Measurements from ENCODE around the gene GLOD5. TPM values are rescaled to one million over a fixed set of nuclear protein-coding genes. Genes with fewer than 3 reads are reported as not detected.

GLOD5 gene
- total and polyA plus RNA-seq, 2 of the 8 experiments (the other 6 are each of a cell fraction or from before 2014, with no cell fraction given) = 0.18 TPM; not detected in 1

DNA sequence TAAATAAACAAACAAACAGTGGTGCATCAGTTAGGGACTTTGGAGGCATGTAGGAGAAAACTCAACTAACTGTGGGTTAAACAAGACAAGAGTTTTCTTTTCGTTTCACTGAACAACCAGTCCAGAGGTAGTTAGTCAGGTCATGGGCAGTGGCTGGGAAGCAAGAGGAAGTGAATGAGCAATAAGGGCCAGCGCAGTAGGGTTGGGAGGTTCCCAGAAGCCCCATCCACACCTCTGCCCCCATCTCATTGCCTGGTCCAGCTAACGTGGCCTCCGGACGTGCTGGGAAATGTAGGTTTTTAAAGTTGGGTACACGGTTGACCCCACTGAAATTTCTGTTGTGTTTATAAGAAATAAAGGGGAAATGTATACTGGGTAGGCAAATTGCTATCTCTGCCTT lies 8.7 kb downstream of the GLOD5 start:
- H3K27me3 ChIP-seq (replicated peaks in 1 of 4; ENCODE audit: control insufficient read depth in 3 of 4, extremely low read depth in 1 of 4, insufficient read depth in 3 of 4, low read length in 3 of 4) = no peaks in the 10 kb centered on the region
- H3K4me3 ChIP-seq (ENCODE audit: extremely low read depth in 1 of 4, insufficient read depth in 2 of 4, low read depth in 3 of 4, low read length in 4 of 4) = no peak overlapping the region
- H3K79me1 ChIP-seq (ENCODE audit: low read depth, low read length) = no peaks in the 10 kb centered on the region
- H2BK12ac ChIP-seq (ENCODE audit: low read depth, low read length) = no peak overlapping the region
- DNase-seq (ENCODE audit: low read depth in 1 of 2, low spot score in 2 of 2) = no peak
- H4K91ac ChIP-seq (replicated peaks; ENCODE audit: insufficient read length, low read length) = no peak overlapping the region
- no peaks in the 10 kb centered on the region for H3K36me3 ChIP-seq (ENCODE audit: control insufficient read depth in 2 of 4, insufficient read depth in 4 of 4, low read length in 3 of 4)
- H3K18ac ChIP-seq (ENCODE audit: extremely low read depth, low read length) = no peak overlapping the region
- no peak overlapping the region for H2BK20ac ChIP-seq (ENCODE audit: low read length)
- 94% methylated on average over 6 of the region's 6 CpGs; no CpG with 5 or more reads in 1 of the 2 experiments for WGBS, 2 experiments (ENCODE audit: extremely low coverage in 1 of 2, insufficient coverage in 1 of 2, insufficient read length in 1 of 2, insufficient replicate concordance in 2 of 2, low coverage in 1 of 2, low lambda C conversion rate in 2 of 2, missing lambda C conversion rate in 1 of 2)
- no peak overlapping the region for H3K4me2 ChIP-seq (ENCODE audit: insufficient read depth in 1 of 2, low read depth in 2 of 2, low read length in 2 of 2)
- no peak overlapping the region for H3K14ac ChIP-seq (ENCODE audit: insufficient read length)
- H3K9ac ChIP-seq (replicated peaks in 1 of 4; ENCODE audit: extremely low read depth in 1 of 4, low read depth in 3 of 4, low read length in 3 of 4) = no peak overlapping the region
- no peak overlapping the region for H3K27ac ChIP-seq (ENCODE audit: low read depth, low read length)
- H2AFZ ChIP-seq (ENCODE audit: low read length) = no peak overlapping the region
- H3K4me1 ChIP-seq (replicated peaks in 1 of 4; ENCODE audit: control insufficient read depth in 3 of 4, insufficient read depth in 4 of 4, low read length in 3 of 4) = no peaks in the 10 kb centered on the region
- H2AK5ac ChIP-seq (ENCODE audit: low read depth, low read length) = no peak overlapping the region
- H3K9me3 ChIP-seq (ENCODE audit: insufficient read depth in 2 of 2, low read depth in 1 of 2, low read length in 1 of 2) = no peaks in the 10 kb centered on the region
- POLR2A ChIA-PET (ENCODE audit: partially characterized antibody) = no interaction called here
- H3K4ac ChIP-seq (replicated peaks; ENCODE audit: insufficient read length, low read depth, low read length) = no peak overlapping the region
- FAIRE-seq = no peak
- H4K8ac ChIP-seq (ENCODE audit: extremely low read depth, insufficient read depth, low read length) = no peak overlapping the region
- H4K20me1 ChIP-seq (replicated peaks in 1 of 2; ENCODE audit: control insufficient read depth in 1 of 2, insufficient read depth in 2 of 2, low read length in 2 of 2) = no peaks in the 10 kb centered on the region
- H3K79me2 ChIP-seq (ENCODE audit: control insufficient read depth in 1 of 2, insufficient read depth in 2 of 2, low read length in 2 of 2) = no peaks in the 10 kb centered on the region
- H3K23me2 ChIP-seq (ENCODE audit: low read depth, low read length) = no peaks in the 10 kb centered on the region
- H3K56ac ChIP-seq (replicated peaks; ENCODE audit: insufficient read length, low read depth, low read length) = no peak overlapping the region
- no peak overlapping the region for H3K23ac ChIP-seq (ENCODE audit: insufficient read length)
- H2BK120ac ChIP-seq (replicated peaks; ENCODE audit: low read depth, low read length) = no peak overlapping the region
- CTCF ChIA-PET (ENCODE audit: partially characterized antibody) = no interaction called here
- H2BK5ac ChIP-seq (ENCODE audit: low read depth, low read length) = no peak overlapping the region
- no peak overlapping the region for H2BK15ac ChIP-seq (ENCODE audit: low read length)
- no peak overlapping the region for H4K5ac ChIP-seq (ENCODE audit: insufficient read length, low read depth, low read length)
- no peak for TF ChIP-seq ZNF274 (IDR thresholded peaks at IDR 0.05; ENCODE audit: borderline replicate concordance, extremely low read depth, low read length)
- no peak for TF ChIP-seq RFX5 (IDR thresholded peaks at IDR 0.05; ENCODE audit: borderline replicate concordance, low read depth, low read length)
- TF ChIP-seq, protein P1, sequence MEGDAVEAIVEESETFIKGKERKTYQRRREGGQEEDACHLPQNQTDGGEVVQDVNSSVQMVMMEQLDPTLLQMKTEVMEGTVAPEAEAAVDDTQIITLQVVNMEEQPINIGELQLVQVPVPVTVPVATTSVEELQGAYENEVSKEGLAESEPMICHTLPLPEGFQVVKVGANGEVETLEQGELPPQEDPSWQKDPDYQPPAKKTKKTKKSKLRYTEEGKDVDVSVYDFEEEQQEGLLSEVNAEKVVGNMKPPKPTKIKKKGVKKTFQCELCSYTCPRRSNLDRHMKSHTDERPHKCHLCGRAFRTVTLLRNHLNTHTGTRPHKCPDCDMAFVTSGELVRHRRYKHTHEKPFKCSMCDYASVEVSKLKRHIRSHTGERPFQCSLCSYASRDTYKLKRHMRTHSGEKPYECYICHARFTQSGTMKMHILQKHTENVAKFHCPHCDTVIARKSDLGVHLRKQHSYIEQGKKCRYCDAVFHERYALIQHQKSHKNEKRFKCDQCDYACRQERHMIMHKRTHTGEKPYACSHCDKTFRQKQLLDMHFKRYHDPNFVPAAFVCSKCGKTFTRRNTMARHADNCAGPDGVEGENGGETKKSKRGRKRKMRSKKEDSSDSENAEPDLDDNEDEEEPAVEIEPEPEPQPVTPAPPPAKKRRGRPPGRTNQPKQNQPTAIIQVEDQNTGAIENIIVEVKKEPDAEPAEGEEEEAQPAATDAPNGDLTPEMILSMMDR (IDR thresholded peaks at IDR 0.05; ENCODE audit: control extremely low read depth in 1 of 3, insufficient read depth in 1 of 3, low read depth in 1 of 3, low read length in 3 of 3) = no peak
- TF ChIP-seq BACH1 (IDR thresholded peaks at IDR 0.05; ENCODE audit: low read length) = no peak
- no peak for TF ChIP-seq TAF1 (IDR thresholded peaks at IDR 0.05; ENCODE audit: low read depth, low read length)
- no peak for TF ChIP-seq YY1 (IDR thresholded peaks at IDR 0.05; ENCODE audit: low read depth, low read length)
- TF ChIP-seq SRF (IDR thresholded peaks at IDR 0.05; ENCODE audit: low read depth, low read length) = no peak
- no peak for TF ChIP-seq HDAC2 (IDR thresholded peaks at IDR 0.05; ENCODE audit: borderline replicate concordance in 1 of 2, low read depth in 2 of 2, low read length in 2 of 2)
- no peak for TF ChIP-seq CBX5 (IDR thresholded peaks at IDR 0.05; ENCODE audit: low read depth, low read length)
- no peak for TF ChIP-seq POU5F1 (IDR thresholded peaks at IDR 0.05; ENCODE audit: low read depth, low read length)
- no peak for TF ChIP-seq TCF12 (IDR thresholded peaks at IDR 0.05; ENCODE audit: low read depth, low read length)
- TF ChIP-seq, protein P2, sequence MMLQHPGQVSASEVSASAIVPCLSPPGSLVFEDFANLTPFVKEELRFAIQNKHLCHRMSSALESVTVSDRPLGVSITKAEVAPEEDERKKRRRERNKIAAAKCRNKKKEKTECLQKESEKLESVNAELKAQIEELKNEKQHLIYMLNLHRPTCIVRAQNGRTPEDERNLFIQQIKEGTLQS (IDR thresholded peaks at IDR 0.05; ENCODE audit: insufficient read depth, low read depth, low read length) = no peak

Data from H1 (cell line).